GM18519 (cell line): ENCODE results near the gene ENPP3.

Experiments
- ATAC-seq: cut with Tn5 transposase; IDR thresholded peaks from one replicate; pipeline ENCODE4 v1.9.1; 2021; ENCODE audit warnings: mild to moderate bottlenecking, moderate library complexity; ENCODE audit not compliant: unreplicated experiment, low FRiP score

ENPP3 gene

DNA sequence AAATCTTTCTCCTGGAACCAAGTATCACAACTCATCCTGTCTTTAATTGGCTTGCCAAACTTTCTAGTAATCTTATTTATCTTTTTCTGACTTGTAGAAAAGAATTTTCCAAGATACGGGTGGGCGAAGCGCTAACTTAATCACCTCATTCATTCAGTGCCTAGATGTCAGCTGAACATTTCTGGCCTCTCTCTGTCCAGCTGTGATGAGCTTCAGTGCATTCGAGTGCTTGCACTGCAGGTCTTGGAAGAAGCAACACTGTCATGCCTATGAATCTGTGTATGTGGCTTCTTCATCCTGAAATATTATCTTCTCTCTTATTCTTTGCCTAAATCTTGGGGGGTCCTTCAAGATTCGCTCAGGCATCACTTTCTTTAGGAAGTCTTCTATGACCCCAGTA is 154.4 kb downstream of the ENPP3 start:
- no peak for ATAC-seq

DNA sequence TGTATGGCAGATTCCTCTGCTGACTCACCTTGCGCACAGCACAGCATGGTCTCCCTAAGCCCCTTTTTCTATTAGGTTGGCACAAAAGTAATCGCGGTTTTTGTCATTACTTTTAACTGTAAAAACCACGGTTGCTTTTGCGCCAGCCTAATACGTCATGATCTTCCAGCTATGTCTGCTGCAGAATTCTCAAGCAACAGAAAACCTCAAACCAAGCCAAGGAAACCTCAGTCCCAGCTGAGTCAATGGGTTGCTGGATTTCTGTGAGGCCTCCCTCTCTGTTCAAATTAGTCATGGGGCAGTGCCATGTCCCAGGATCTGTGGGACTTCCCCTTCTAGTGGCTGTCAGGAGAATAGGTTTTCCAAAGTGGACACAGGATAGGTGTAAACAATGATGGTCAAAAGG is 155.0 kb downstream of the ENPP3 start:
- ATAC-seq: no peak

GRCh38 chr6:131795366-131795765 is 158.3 kb downstream of the ENPP3 start:
- ATAC-seq: no peak
